ENCODE measurements around the gene TPCN2.

Gene TPCN2

GRCh38 chr11:69040051-69040450 is 8.7 kb upstream of the TPCN2 start:
- no peak for DNase-seq

GRCh38 chr11:69040581-69041260 is 8.0 kb upstream of the TPCN2 start:
- DNase-seq: no peak

GRCh38 chr11:69041516-69041915 is 7.2 kb upstream of the TPCN2 start:
- DNase-seq: no peak

- DNase-seq: peak; percentile 56
Measured at GRCh38 chr11:69044111-69045013, 4.4 kb upstream of the TPCN2 start.

GRCh38 chr11:69048031-69048693 is 570 bp upstream of the TPCN2 start:
- DNase-seq: no peak

- peak; percentile 18 for DNase-seq
Measured at GRCh38 chr11:69049490-69049867, 747 bp downstream of the TPCN2 start.

- no peak for DNase-seq
Measured at GRCh38 chr11:69050592-69051380, 2.1 kb downstream of the TPCN2 start.

GRCh38 chr11:69051381-69052342 is 2.9 kb downstream of the TPCN2 start:
- DNase-seq: no peak

GRCh38 chr11:69052343-69053168 is 3.8 kb downstream of the TPCN2 start:
- DNase-seq: no peak

GRCh38 chr11:69053169-69053477 is 4.4 kb downstream of the TPCN2 start:
- DNase-seq: no peak

- DNase-seq: no peak
Measured at GRCh38 chr11:69053546-69054396, 5.0 kb downstream of the TPCN2 start.

GRCh38 chr11:69054397-69055211 is 5.9 kb downstream of the TPCN2 start:
- DNase-seq: no peak

GRCh38 chr11:69055212-69055586 is 6.5 kb downstream of the TPCN2 start:
- DNase-seq: no peak

GRCh38 chr11:69055598-69056516 is 7.1 kb downstream of the TPCN2 start:
- no peak for DNase-seq

GRCh38 chr11:69057236-69057635 is 8.5 kb downstream of the TPCN2 start:
- no peak for DNase-seq

GRCh38 chr11:69057801-69058200 is 9.1 kb downstream of the TPCN2 start:
- DNase-seq: no peak

- DNase-seq: no peak
Measured at GRCh38 chr11:69058511-69059270, 10.0 kb downstream of the TPCN2 start.

Measured in NCI-H82 (cell line).